Progenitor cell of endocrine pancreas (in vitro differentiated cells): ENCODE results near the gene OR8B8. TPM values are rescaled to one million over a fixed set of nuclear protein-coding genes. Genes with fewer than 3 reads are reported as not detected.

Experiments used
- DNase-seq: peaks from one replicate; pipeline ENCODE4 v3.0.0; 2021; ENCODE audit warnings: low spot score; ENCODE audit not compliant: unreplicated experiment
- H3K27ac Mint-ChIP-seq: 2 replicates; pipeline ENCODE4 v1.8.0; 2021; ENCODE audit warnings: mild to moderate bottlenecking, moderate library complexity, mixed read lengths
- H3K27me3 Mint-ChIP-seq: 2 replicates; pipeline ENCODE4 v1.8.0; 2021; ENCODE audit warnings: mixed read lengths
- H3K36me3 Mint-ChIP-seq: 2 replicates; pipeline ENCODE4 v1.8.0; 2022; ENCODE audit warnings: mixed read lengths; ENCODE audit not compliant: insufficient read depth
- H3K4me1 Mint-ChIP-seq: 2 replicates; pipeline ENCODE4 v1.8.0; 2021; ENCODE audit warnings: low read depth, mixed read lengths
- H3K4me3 Mint-ChIP-seq: 2 replicates; pipeline ENCODE4 v1.8.0; 2021; ENCODE audit warnings: low read depth, mild to moderate bottlenecking, moderate library complexity, mixed read lengths
- H3K9me3 Mint-ChIP-seq: 2 replicates; pipeline ENCODE4 v1.8.0; 2021; ENCODE audit warnings: low read depth, mixed read lengths
- CTCF ChIP-seq: fragments of 200-600 bp; sonication (generic); IDR thresholded peaks from one replicate; pipeline ENCODE4 v1.5.0; 2021; ENCODE audit warnings: antibody characterized with exemption, mild to moderate bottlenecking; ENCODE audit not compliant: unreplicated experiment
- long read RNA-seq: library from polyadenylated mRNA; unstranded; transcript quantifications from one replicate; pipeline ENCODE4 v2.0.0, GENCODE V29; 2020
- total RNA-seq: library from RNA; stranded (reverse); gene quantifications from 2 replicates; pipeline ENCODE4 v1.2.1, GENCODE V29; 2021

OR8B8 gene, protein sequence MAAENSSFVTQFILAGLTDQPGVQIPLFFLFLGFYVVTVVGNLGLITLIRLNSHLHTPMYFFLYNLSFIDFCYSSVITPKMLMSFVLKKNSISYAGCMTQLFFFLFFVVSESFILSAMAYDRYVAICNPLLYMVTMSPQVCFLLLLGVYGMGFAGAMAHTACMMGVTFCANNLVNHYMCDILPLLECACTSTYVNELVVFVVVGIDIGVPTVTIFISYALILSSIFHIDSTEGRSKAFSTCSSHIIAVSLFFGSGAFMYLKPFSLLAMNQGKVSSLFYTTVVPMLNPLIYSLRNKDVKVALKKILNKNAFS
- not detected in 2 replicates for total RNA-seq
- long read RNA-seq: 0 reads

- Mint-ChIP-seq H3K27me3 (peaks cover 38% of the 10 kb centered on the region), H3K9me3 (peaks cover 10% of the 10 kb centered on the region), H3K4me3 (no peak within 1 kb of the TSS), H3K36me3 (no peaks in the 10 kb centered on the region), H3K4me1 (peaks cover 6% of the 10 kb centered on the region), H3K27ac (no peak within 1 kb of the TSS)
- no peak for DNase-seq
- TF ChIP-seq CTCF: no peak
These were observed at the start of gene OR8B8 for GRCh38 chr11:124445646-124446150. OR8B8 (minus strand) TSS chr11:124445696; CDS start chr11:124441085, 4,611 bp downstream.

- no peak for TF ChIP-seq CTCF
- no peak for DNase-seq
- no peak overlapping the region for H3K27ac Mint-ChIP-seq
- no peaks in the 10 kb centered on the region for H3K36me3 Mint-ChIP-seq
- peaks cover 4% of the 10 kb centered on the region for H3K9me3 Mint-ChIP-seq
- no peaks in the 10 kb centered on the region for H3K4me1 Mint-ChIP-seq
- peaks cover 5% of the 10 kb centered on the region for H3K27me3 Mint-ChIP-seq
- H3K4me3 Mint-ChIP-seq: no peak overlapping the region
These were observed 47.6 kb upstream of the OR8B8 start for GRCh38 chr11:124493016-124493655.

- H3K4me1 Mint-ChIP-seq: peaks cover 9% of the 10 kb centered on the region
- H3K4me3 Mint-ChIP-seq: no peak overlapping the region
- no peaks in the 10 kb centered on the region for H3K9me3 Mint-ChIP-seq
- peaks cover 28% of the 10 kb centered on the region for H3K27me3 Mint-ChIP-seq
- no peaks in the 10 kb centered on the region for H3K36me3 Mint-ChIP-seq
- no peak for DNase-seq
- TF ChIP-seq CTCF: no peak
- no peak overlapping the region for H3K27ac Mint-ChIP-seq
These were observed 37.9 kb upstream of the OR8B8 start for GRCh38 chr11:124483422-124483821.

- H3K27ac Mint-ChIP-seq: no peak overlapping the region
- no peak overlapping the region for H3K4me3 Mint-ChIP-seq
- H3K9me3 Mint-ChIP-seq: no peaks in the 10 kb centered on the region
- no peak for DNase-seq
- TF ChIP-seq CTCF: no peak
- peaks cover 28% of the 10 kb centered on the region for H3K27me3 Mint-ChIP-seq
- no peaks in the 10 kb centered on the region for H3K36me3 Mint-ChIP-seq
- H3K4me1 Mint-ChIP-seq: peaks cover 9% of the 10 kb centered on the region
These were observed 37.1 kb upstream of the OR8B8 start for GRCh38 chr11:124482362-124483147.
